OCI-LY1 (cell line): Measurements from ENCODE around the gene MYH14.

Source experiments
- EZH2 ChIP-seq: fragments of 200-600 bp; sonication (generic), shearing (Covaris generic); IDR thresholded peaks from 2 replicates; pipeline ENCODE4 v1.8.0; 2017; ENCODE audit warnings: borderline replicate concordance, mixed run types, mild to moderate bottlenecking, antibody characterized with exemption, low read length, moderate library complexity, mixed read lengths
- TF ChIP-seq, protein P1 (sequence below): fragments of 200-600 bp; sonication (generic), shearing (Covaris generic); IDR thresholded peaks from 2 replicates; pipeline ENCODE4 v1.5.1; 2017; ENCODE audit warnings: mild to moderate bottlenecking, antibody characterized with exemption, low read length, moderate library complexity, mixed read lengths

DNA sequence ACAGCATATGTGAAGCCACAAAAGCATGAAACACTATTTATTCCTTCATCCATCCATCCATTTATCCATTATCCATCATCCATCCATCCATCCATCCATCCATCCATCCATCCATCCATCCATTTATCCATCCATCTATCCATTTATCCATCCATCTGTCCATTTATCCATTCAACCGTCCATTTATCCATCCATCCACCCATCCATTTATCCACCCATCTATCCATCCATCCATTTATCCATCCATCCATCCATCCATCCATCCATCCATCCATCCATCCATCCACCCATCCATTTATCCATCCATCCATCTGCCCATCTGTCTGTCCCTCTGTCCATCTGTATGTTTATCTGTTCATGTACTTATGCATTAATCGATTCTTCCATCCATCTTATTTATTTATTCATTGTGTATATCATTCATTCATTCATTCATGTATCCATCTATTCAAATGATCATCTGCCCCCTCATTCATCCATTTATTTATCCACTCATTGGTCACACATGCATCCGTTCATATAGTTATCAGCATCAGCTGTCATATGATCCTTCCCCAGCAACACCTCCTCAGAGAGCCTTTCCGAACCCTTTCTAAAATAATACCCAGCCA lies 7.0 kb upstream of the MYH14 start:
- TF ChIP-seq, protein P1, sequence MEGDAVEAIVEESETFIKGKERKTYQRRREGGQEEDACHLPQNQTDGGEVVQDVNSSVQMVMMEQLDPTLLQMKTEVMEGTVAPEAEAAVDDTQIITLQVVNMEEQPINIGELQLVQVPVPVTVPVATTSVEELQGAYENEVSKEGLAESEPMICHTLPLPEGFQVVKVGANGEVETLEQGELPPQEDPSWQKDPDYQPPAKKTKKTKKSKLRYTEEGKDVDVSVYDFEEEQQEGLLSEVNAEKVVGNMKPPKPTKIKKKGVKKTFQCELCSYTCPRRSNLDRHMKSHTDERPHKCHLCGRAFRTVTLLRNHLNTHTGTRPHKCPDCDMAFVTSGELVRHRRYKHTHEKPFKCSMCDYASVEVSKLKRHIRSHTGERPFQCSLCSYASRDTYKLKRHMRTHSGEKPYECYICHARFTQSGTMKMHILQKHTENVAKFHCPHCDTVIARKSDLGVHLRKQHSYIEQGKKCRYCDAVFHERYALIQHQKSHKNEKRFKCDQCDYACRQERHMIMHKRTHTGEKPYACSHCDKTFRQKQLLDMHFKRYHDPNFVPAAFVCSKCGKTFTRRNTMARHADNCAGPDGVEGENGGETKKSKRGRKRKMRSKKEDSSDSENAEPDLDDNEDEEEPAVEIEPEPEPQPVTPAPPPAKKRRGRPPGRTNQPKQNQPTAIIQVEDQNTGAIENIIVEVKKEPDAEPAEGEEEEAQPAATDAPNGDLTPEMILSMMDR: no peak
- no peak for TF ChIP-seq EZH2
